ENCODE results near the gene DAPL1.

DNA sequence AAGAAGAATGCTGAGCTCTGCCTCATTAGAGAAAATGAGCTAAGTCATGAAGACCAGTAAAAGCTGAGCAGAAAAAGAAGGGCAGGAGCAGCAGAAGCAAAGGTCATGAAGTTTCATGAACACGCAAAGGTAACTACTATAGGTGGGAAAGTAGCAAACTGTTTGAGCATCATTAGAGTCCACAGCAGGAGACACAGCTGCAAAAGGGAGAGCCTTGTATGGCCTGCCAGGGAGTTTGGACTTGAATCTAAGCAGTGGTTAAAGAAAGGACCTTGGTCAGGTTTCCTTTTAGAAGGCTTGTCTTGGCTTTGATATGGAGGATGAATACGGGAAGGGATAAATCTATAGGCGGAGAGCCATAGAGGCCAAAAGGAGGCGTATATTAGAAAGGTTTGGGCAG, 34.0 kb downstream of the DAPL1 start:
- TF ChIP-seq RAD21 (IDR thresholded peaks at IDR 0.05; ENCODE audit: low read depth) = no peak
- TF ChIP-seq, protein P1, sequence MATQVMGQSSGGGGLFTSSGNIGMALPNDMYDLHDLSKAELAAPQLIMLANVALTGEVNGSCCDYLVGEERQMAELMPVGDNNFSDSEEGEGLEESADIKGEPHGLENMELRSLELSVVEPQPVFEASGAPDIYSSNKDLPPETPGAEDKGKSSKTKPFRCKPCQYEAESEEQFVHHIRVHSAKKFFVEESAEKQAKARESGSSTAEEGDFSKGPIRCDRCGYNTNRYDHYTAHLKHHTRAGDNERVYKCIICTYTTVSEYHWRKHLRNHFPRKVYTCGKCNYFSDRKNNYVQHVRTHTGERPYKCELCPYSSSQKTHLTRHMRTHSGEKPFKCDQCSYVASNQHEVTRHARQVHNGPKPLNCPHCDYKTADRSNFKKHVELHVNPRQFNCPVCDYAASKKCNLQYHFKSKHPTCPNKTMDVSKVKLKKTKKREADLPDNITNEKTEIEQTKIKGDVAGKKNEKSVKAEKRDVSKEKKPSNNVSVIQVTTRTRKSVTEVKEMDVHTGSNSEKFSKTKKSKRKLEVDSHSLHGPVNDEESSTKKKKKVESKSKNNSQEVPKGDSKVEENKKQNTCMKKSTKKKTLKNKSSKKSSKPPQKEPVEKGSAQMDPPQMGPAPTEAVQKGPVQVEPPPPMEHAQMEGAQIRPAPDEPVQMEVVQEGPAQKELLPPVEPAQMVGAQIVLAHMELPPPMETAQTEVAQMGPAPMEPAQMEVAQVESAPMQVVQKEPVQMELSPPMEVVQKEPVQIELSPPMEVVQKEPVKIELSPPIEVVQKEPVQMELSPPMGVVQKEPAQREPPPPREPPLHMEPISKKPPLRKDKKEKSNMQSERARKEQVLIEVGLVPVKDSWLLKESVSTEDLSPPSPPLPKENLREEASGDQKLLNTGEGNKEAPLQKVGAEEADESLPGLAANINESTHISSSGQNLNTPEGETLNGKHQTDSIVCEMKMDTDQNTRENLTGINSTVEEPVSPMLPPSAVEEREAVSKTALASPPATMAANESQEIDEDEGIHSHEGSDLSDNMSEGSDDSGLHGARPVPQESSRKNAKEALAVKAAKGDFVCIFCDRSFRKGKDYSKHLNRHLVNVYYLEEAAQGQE (IDR thresholded peaks at IDR 0.05; ENCODE audit: low read depth) = no peak
- TF ChIP-seq NFIC (IDR thresholded peaks at IDR 0.05) = no peak
- TF ChIP-seq EGR1 (IDR thresholded peaks at IDR 0.05) = no peak
- no peak for TF ChIP-seq EP300 (IDR thresholded peaks at IDR 0.05; ENCODE audit: borderline replicate concordance)
- TF ChIP-seq CREB1 (IDR thresholded peaks at IDR 0.05; ENCODE audit: low read depth) = no peak
- no peak for TF ChIP-seq YY1 (IDR thresholded peaks at IDR 0.05; ENCODE audit: low read depth)
- TF ChIP-seq, protein P2, sequence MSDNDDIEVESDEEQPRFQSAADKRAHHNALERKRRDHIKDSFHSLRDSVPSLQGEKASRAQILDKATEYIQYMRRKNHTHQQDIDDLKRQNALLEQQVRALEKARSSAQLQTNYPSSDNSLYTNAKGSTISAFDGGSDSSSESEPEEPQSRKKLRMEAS (IDR thresholded peaks at IDR 0.05) = no peak
- no peak for TF ChIP-seq TEAD4 (IDR thresholded peaks at IDR 0.05)
- no peak for TF ChIP-seq ZBTB7A (IDR thresholded peaks at IDR 0.05; ENCODE audit: low read depth)

Data from Ishikawa (cell line).